K562 (cell line): ENCODE measurements around the gene APOL4. TPM values are rescaled to one million over a fixed set of nuclear protein-coding genes. Genes with fewer than 3 reads are reported as not detected.
A peak's percentile ranks its signal among the peaks of the same experiment; 100 is the strongest.

Experiments used
- E2F6 ChIP-seq, 2 experiments: IDR thresholded peaks; 2 replicates each; pipeline ENCODE4 v1.6.1; 2011; ENCODE audit warnings: borderline replicate concordance in 1 of 2, control low read depth in 1 of 2, low read depth in 1 of 2, low read length in 1 of 2, mild to moderate bottlenecking in 1 of 2, mixed read lengths in 1 of 2, moderate library complexity in 1 of 2; ENCODE audit not compliant: insufficient read depth in 1 of 2, insufficient read length in 1 of 2, poor library complexity in 1 of 2, severe bottlenecking in 1 of 2; ENCODE audit errors: extremely low read depth in 1 of 2
- GATAD2A ChIP-seq: fragments of 450-650 bp; IDR thresholded peaks from 2 replicates; pipeline ENCODE4 v1.6.1; 2017
- KAT8 ChIP-seq: fragments of 450-650 bp; IDR thresholded peaks from 2 replicates; pipeline ENCODE4 v1.6.1; 2016; ENCODE audit warnings: low read depth, mild to moderate bottlenecking
- MNT ChIP-seq, 2 experiments: fragments of 450-650 bp; conservative IDR thresholded peaks; 2 replicates each; pipeline ENCODE4 v1.6.1; 2017; ENCODE audit warnings: mild to moderate bottlenecking in 2 of 2, moderate library complexity in 2 of 2
- NELFE ChIP-seq: IDR thresholded peaks from 2 replicates; pipeline ENCODE4 v1.6.1; 2011; ENCODE audit warnings: mild to moderate bottlenecking; ENCODE audit not compliant: insufficient read depth, insufficient read length
- NFATC3 ChIP-seq: fragments of 450-650 bp; IDR thresholded peaks from 2 replicates; pipeline ENCODE4 v1.6.1; 2017; ENCODE audit warnings: mild to moderate bottlenecking
- NFIX ChIP-seq: fragments of 250-450 bp; sonication (Bioruptor Pico); IDR thresholded peaks from 2 replicates; pipeline ENCODE4 v1.4.0; 2020; ENCODE audit warnings: low read depth, mild to moderate bottlenecking, moderate library complexity
- PKNOX1 ChIP-seq: fragments of 450-650 bp; IDR thresholded peaks from 2 replicates; pipeline ENCODE4 v1.6.1; 2016
- RNF2 ChIP-seq: sonication (generic); IDR thresholded peaks from 2 replicates; pipeline ENCODE4 v1.6.1; 2016
- TEAD4 ChIP-seq, 2 experiments: sonication (generic) in 1 of 2; formaldehyde crosslinking in 1 of 2; IDR thresholded peaks; 2 replicates each; pipeline versions ENCODE4 v1.6.1 to v1.8.0; 2012 to 2022; ENCODE audit warnings: borderline replicate concordance in 1 of 2, inconsistent platforms in 1 of 2, low read length in 1 of 2, mild to moderate bottlenecking in 1 of 2, missing genetic modification reagents in 1 of 2
- THAP12 ChIP-seq: fragments of 250-450 bp; sonication (Bioruptor Pico); IDR thresholded peaks from 2 replicates; pipeline ENCODE4 v1.9.0; 2021; ENCODE audit warnings: mild to moderate bottlenecking, inconsistent platforms
- XRCC4 ChIP-seq: IDR thresholded peaks from one replicate; pipeline ENCODE4 v1.6.1; 2011; ENCODE audit not compliant: insufficient read depth, insufficient read length; ENCODE audit errors: extremely low read depth
- ZBTB17 ChIP-seq: fragments of 450-650 bp; formaldehyde crosslinking; IDR thresholded peaks from 2 replicates; pipeline ENCODE4 v1.4.0; 2020; ENCODE audit warnings: mild to moderate bottlenecking
- ZNF175 ChIP-seq: fragments of 200-800 bp; sonication (Bioruptor generic); IDR thresholded peaks from 2 replicates; pipeline ENCODE4 v1.6.1; 2016; ENCODE audit warnings: low read depth, mild to moderate bottlenecking, missing genetic modification characterization, missing compliant biosample characterization
- ZNF274 ChIP-seq: IDR thresholded peaks from 2 replicates; pipeline ENCODE4 v1.6.1; 2011; ENCODE audit warnings: low read depth, mild to moderate bottlenecking, low read length, moderate library complexity, borderline replicate concordance
- ZNF354B ChIP-seq: fragments of 250-450 bp; sonication (Bioruptor Pico); IDR thresholded peaks from 2 replicates; pipeline ENCODE4 v1.4.0; 2020
- polyA plus RNA-seq, 8 experiments: library from polyadenylated mRNA; depleted of rRNA in 4 of 8; stranded (reverse) in 5 of 8; unstranded in 3 of 8; fragments of >200 nt; fragmentation: Nextera tagmentation in 2 of 8; fragmentation: Illumina TruSeq in 1 of 8; extraction: Ambion mirVana in 2 of 8; extraction: Trizol in 1 of 8; gene quantifications; 2 replicates each; pipeline versions ENCODE4 v1.2.1 to v1.2.3, GENCODE V29; 2011 to 2014; ENCODE audit warnings: inconsistent platforms in 1 of 8, missing spikeins in 1 of 8
- total RNA-seq, 7 experiments: library from RNA; depleted of rRNA in 6 of 7; stranded (reverse); fragments of >200 nt in 6 of 7; fragmentation: Illumina TruSeq in 2 of 7; extraction: Trizol in 2 of 7; gene quantifications; 2 replicates each; pipeline versions ENCODE4 v1.2.1 to v1.2.3, GENCODE V29; 2011 to 2021; ENCODE audit warnings: low replicate concordance in 1 of 7
- TF ChIP-seq, protein P1 (sequence below): sonication (generic); formaldehyde crosslinking; IDR thresholded peaks from 2 replicates; pipeline ENCODE4 v1.8.0; 2023; ENCODE audit warnings: mild to moderate bottlenecking, missing genetic modification reagents

Gene APOL4
- total and polyA plus RNA-seq, 9 of the 15 experiments (the other 6 are each of a cell fraction or from before 2014, with no cell fraction given): 6.5 to 15.0 (median 9.8) TPM

GRCh38 chr22:36201630-36202319 lies at the start of gene APOL4 (continued):
- TF ChIP-seq NELFE: no peak
- no peak for TF ChIP-seq NFATC3
- no peak for TF ChIP-seq PKNOX1
- TF ChIP-seq ZBTB17: no peak
- no peak for TF ChIP-seq THAP12 (CRISPR knock-in tag)
- peak; percentile 27; the same call in 1 of the 2 replicates for TF ChIP-seq RNF2
- TF ChIP-seq ZNF175 (CRISPR knock-in tag): no peak
- TF ChIP-seq ZNF274: no peak
- TF ChIP-seq XRCC4: no peak
- TF ChIP-seq ZNF354B (CRISPR knock-in tag): no peak
- no peak for TF ChIP-seq KAT8
- peak; percentile 13; the same call in 1 of the 2 replicates for TF ChIP-seq TEAD4 (IDR thresholded peaks at IDR 0.05; ENCODE audit: low read length)
- TF ChIP-seq TEAD4 (CRISPR knock-in tag; IDR thresholded peaks at IDR 0.05; ENCODE audit: borderline replicate concordance): no peak
- TF ChIP-seq MNT (conservative IDR thresholded peaks at IDR 0.05): peak; percentile 26 to 78; a peak in 2 of 4 replicates
- TF ChIP-seq, protein P1, sequence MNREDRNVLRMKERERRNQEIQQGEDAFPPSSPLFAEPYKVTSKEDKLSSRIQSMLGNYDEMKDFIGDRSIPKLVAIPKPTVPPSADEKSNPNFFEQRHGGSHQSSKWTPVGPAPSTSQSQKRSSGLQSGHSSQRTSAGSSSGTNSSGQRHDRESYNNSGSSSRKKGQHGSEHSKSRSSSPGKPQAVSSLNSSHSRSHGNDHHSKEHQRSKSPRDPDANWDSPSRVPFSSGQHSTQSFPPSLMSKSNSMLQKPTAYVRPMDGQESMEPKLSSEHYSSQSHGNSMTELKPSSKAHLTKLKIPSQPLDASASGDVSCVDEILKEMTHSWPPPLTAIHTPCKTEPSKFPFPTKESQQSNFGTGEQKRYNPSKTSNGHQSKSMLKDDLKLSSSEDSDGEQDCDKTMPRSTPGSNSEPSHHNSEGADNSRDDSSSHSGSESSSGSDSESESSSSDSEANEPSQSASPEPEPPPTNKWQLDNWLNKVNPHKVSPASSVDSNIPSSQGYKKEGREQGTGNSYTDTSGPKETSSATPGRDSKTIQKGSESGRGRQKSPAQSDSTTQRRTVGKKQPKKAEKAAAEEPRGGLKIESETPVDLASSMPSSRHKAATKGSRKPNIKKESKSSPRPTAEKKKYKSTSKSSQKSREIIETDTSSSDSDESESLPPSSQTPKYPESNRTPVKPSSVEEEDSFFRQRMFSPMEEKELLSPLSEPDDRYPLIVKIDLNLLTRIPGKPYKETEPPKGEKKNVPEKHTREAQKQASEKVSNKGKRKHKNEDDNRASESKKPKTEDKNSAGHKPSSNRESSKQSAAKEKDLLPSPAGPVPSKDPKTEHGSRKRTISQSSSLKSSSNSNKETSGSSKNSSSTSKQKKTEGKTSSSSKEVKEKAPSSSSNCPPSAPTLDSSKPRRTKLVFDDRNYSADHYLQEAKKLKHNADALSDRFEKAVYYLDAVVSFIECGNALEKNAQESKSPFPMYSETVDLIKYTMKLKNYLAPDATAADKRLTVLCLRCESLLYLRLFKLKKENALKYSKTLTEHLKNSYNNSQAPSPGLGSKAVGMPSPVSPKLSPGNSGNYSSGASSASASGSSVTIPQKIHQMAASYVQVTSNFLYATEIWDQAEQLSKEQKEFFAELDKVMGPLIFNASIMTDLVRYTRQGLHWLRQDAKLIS (CRISPR knock-in tag): no peak
- no peak for TF ChIP-seq NFIX (CRISPR knock-in tag)
- peak in 1 of 2 experiments; percentile 52 for TF ChIP-seq E2F6 (IDR thresholded peaks at IDR 0.05; ENCODE audit: borderline replicate concordance in 1 of 2, extremely low read depth in 1 of 2, insufficient read depth in 1 of 2, insufficient read length in 1 of 2, low read depth in 1 of 2, low read length in 1 of 2, poor library complexity in 1 of 2, severe bottlenecking in 1 of 2)
- no peak for TF ChIP-seq GATAD2A
